Left ventricle myocardium inferior (tissue), 1 donor: ENCODE data around the gene CUL1. TPM values are rescaled to one million over a fixed set of nuclear protein-coding genes. Genes with fewer than 3 reads are reported as not detected.

Experiments used
- DNase-seq: peaks from one replicate; pipeline ENCODE4 v3.0.0-alpha.2; 2020
- H3K27ac ChIP-seq: fragments of 200-600 bp; replicated peaks from 2 replicates; pipeline ENCODE4 v1.8.0; 2021
- H3K27me3 ChIP-seq: fragments of 200-600 bp; 2 replicates; pipeline ENCODE4 v1.8.0; 2021; ENCODE audit warnings: low read depth
- H3K36me3 ChIP-seq: fragments of 200-600 bp; 2 replicates; pipeline ENCODE4 v1.8.0; 2021
- H3K4me1 ChIP-seq: fragments of 200-600 bp; 2 replicates; pipeline ENCODE4 v1.8.0; 2021
- H3K4me3 ChIP-seq: fragments of 200-600 bp; 2 replicates; pipeline ENCODE4 v1.8.0; 2021; ENCODE audit warnings: mild to moderate bottlenecking, moderate library complexity
- H3K9me3 ChIP-seq: fragments of 200-600 bp; replicated peaks from 2 replicates; pipeline ENCODE4 v1.8.0; 2021
- intact Hi-C: fragments of 100-400 bp; cut with micrococcal nuclease; formaldehyde crosslinking; loops from one replicate; pipeline ENCODE4 v1.11.0; 2022
- total RNA-seq: library from RNA; stranded (reverse); fragmentation: NEBNext Ultra II Directional; extraction: Animal tissue kit (Norgen Biotek cat#: 25700); gene quantifications from one replicate; pipeline ENCODE4 v1.2.1, GENCODE V29; 2021
- TF ChIP-seq, protein P1 (sequence below): fragments of 200-600 bp; IDR thresholded peaks from 2 replicates; pipeline ENCODE4 v1.8.0; 2021; ENCODE audit warnings: antibody characterized with exemption, mild to moderate bottlenecking, borderline replicate concordance
- donor health status: DM: no; HTN: yes; CAD: no; lungs with severe emphysema.

CUL1 gene
- total RNA-seq, 1 donor from 2014 or later, result 48.2 TPM

DNA sequence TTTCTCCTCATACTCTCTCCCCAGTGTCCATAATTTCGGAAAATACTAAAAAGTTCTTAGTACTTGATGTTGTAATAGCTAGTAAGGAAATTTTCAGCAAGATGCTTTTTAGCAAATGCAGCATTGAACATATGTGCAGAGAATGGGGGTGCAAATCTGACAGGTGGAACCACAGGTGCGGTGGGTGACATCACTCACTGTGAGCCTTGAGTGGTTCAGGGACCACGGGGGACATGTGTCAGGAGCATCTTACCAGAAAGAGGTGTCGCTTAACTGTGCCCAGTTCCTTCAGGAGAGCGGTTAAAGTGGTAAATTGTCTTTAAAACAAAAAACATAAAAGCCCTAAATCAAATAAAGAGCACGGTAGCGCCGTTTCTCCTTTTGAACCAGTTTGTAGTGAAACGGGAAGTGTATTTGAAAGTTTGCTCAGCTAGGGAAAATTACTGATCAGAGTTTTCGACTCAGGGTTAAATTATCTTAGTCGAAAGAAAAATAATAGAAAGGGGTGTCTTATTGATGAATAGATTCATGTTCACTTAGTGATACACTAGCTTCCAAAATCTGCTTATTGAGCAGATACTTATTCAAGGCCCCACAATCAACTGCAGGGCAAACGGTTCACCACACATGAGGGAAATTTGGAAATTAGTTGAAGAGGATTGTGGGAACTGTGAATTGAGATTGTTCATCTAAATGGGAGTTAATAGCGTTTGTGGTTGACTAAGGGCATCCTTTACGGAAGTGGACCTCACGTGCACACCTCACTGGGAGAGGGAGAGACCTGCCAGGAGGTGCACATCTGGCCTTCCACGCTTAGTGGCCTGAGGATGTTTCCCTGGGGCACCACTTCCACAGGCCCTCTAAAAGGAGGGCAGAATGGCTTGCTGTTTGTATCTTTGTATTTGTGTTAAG, 12.7 kb downstream of the CUL1 start:
- no peak overlapping the region for H3K4me3 ChIP-seq
- no peaks in the 10 kb centered on the region for H3K9me3 ChIP-seq
- no peak for DNase-seq
- TF ChIP-seq, protein P1, sequence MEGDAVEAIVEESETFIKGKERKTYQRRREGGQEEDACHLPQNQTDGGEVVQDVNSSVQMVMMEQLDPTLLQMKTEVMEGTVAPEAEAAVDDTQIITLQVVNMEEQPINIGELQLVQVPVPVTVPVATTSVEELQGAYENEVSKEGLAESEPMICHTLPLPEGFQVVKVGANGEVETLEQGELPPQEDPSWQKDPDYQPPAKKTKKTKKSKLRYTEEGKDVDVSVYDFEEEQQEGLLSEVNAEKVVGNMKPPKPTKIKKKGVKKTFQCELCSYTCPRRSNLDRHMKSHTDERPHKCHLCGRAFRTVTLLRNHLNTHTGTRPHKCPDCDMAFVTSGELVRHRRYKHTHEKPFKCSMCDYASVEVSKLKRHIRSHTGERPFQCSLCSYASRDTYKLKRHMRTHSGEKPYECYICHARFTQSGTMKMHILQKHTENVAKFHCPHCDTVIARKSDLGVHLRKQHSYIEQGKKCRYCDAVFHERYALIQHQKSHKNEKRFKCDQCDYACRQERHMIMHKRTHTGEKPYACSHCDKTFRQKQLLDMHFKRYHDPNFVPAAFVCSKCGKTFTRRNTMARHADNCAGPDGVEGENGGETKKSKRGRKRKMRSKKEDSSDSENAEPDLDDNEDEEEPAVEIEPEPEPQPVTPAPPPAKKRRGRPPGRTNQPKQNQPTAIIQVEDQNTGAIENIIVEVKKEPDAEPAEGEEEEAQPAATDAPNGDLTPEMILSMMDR, result no peak
- H3K27ac ChIP-seq, result no peak overlapping the region
- H3K4me1 ChIP-seq, result peaks cover 72% of the 10 kb centered on the region
- no peaks in the 10 kb centered on the region for H3K27me3 ChIP-seq
- intact Hi-C loops, result no loop called here
- no peaks in the 10 kb centered on the region for H3K36me3 ChIP-seq

DNA sequence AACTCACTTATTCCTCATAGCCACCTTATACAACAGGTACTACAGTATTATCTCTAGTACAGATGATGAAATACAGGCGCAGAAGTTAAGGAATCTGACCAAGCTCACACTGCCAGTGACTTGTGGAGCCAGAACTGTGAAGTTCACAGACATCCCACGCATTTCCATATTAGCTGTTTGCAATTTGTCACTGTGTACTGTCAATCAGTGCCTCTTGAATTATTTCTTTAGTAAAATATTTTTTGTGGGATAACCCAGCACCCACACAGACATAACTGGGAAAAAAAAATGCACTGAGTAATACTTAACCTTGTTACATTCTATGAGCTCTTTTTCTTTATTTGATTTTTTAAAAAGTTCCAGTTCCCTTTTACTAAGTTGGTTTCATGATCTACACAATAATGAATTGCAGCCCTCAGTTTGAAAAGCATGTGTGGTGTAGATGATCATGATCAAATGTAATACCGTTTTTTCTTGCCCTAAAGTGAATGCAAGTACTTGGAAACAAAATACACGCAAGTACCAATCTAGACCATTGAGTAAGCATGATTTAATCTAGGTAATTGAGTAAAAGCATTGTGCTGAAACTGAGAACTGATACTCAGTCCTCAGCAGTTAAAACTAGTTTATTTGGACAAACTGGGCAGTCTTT, 14.1 kb downstream of the CUL1 start:
- Histone ChIP-seq H3K36me3 (no peaks in the 10 kb centered on the region), H3K27me3 (no peaks in the 10 kb centered on the region), H3K4me3 (no peak overlapping the region), H3K9me3 (no peaks in the 10 kb centered on the region), H3K27ac (no peak overlapping the region), H3K4me1 (peaks cover 70% of the 10 kb centered on the region)
- no peak for DNase-seq
- TF ChIP-seq, protein P1, result no peak
- intact Hi-C loops, result no loop called here

DNA sequence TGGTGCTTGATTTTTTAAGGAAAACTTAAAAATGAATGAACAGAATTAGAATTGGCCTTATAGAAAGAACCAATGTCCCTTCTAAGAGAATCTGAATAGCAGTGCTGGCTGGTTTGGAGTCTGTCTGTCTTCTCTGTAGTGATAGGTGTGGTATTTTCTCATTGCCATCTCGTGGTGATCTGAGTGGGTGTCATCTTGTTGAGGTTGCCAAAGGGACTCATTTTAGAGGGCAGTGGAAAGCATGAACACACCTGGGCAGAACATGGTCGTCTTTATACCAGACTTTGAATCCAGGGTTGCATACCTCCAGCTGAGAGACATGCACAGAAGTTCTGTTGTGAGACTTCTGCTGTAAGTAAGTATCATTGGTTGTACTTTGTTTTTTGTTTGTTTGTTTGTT, 15.8 kb downstream of the CUL1 start:
- H3K9me3 ChIP-seq, result no peaks in the 10 kb centered on the region
- no peaks in the 10 kb centered on the region for H3K27me3 ChIP-seq
- DNase-seq, result no peak
- H3K36me3 ChIP-seq, result no peaks in the 10 kb centered on the region
- peaks cover 62% of the 10 kb centered on the region for H3K4me1 ChIP-seq
- no peak overlapping the region for H3K4me3 ChIP-seq
- H3K27ac ChIP-seq, result no peak overlapping the region
- TF ChIP-seq, protein P1, result no peak
- intact Hi-C loops, result no loop called here

DNA sequence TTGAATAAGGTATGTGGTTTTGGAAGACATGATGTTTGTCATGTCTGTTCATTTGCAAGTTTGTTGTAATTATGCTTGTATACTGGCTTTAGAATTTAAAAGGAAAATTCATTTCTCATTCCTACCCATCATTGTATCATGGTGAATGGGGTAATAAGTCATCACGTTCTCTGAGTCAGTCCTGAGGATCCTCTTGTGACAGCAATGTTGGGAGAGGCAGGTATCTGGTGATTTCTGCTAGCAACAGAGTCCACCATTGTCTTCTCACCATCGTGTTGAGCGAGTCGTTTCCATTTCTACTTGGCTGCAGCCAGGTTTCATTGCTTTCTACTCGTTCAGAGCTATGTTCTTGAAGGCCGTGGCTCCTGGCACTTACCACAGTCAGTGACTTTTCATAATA, 16.3 kb downstream of the CUL1 start:
- intact Hi-C loops, result no loop called here

DNA sequence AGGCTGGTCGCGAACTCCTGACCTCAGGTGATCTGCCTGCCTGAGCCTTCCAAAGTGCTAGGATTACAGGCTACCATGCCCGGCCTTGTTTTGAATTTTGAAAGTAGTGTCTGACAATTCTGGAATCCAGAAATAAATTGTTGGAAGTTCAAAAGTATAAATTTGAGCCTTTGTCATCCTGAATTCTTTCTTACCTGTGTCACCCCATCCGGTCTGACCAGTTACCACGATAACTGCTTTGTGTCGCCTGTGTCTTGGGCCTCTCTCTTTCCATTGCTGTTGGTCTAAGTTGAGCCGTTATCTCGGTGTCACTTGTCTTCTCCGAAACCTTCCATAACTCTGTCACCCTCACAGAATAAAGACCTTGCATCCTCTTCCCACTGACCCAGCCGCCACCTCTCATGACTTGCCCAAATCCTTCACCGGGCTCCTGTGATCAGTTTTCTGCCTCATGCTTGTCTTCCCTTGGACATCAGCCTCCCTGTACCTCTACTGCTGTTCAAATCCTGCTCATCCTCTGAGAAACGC, 18.6 kb downstream of the CUL1 start:
- Histone ChIP-seq H3K36me3 (no peaks in the 10 kb centered on the region), H3K27ac (no peak overlapping the region), H3K4me1 (peaks cover 74% of the 10 kb centered on the region), H3K4me3 (no peak overlapping the region), H3K27me3 (no peaks in the 10 kb centered on the region), H3K9me3 (no peaks in the 10 kb centered on the region)
- TF ChIP-seq, protein P1, result no peak
- intact Hi-C loops, result no loop called here
- no peak for DNase-seq

More for the DNA sequence above, 16.3 kb downstream of the CUL1 start:
- no peak overlapping the region for H3K4me3 ChIP-seq
- H3K36me3 ChIP-seq, result no peaks in the 10 kb centered on the region
- H3K27me3 ChIP-seq, result no peaks in the 10 kb centered on the region
- TF ChIP-seq, protein P1, result no peak
- no peak for DNase-seq
- no peaks in the 10 kb centered on the region for H3K9me3 ChIP-seq
- H3K4me1 ChIP-seq, result peaks cover 67% of the 10 kb centered on the region
- no peak overlapping the region for H3K27ac ChIP-seq
